Measurements from ENCODE around the gene MROH7.

- TF ChIP-seq CTCF (IDR thresholded peaks at IDR 0.05): no peak
- TF ChIP-seq ATF2 (CRISPR knock-in tag; IDR thresholded peaks at IDR 0.05; ENCODE audit: borderline replicate concordance, low read depth): no peak
- TF ChIP-seq JUN (CRISPR knock-in tag; IDR thresholded peaks at IDR 0.05): no peak
- TF ChIP-seq TEAD4 (CRISPR knock-in tag; IDR thresholded peaks at IDR 0.05): no peak
- TF ChIP-seq MXD4 (CRISPR knock-in tag; IDR thresholded peaks at IDR 0.05; ENCODE audit: borderline replicate concordance): no peak
Measured at GRCh38 chr1:54658164-54658913, 16.8 kb downstream of the MROH7 start.

Data from WTC11 (cell line).